Muscle layer of colon (tissue), 2 donors: ENCODE results near the gene LDLRAD3.

ENCODE experiments used
- H3K27ac ChIP-seq: one replicate; pipeline ENCODE4 v1.7.0; 2013; ENCODE audit warnings: low read depth, mild to moderate bottlenecking, low read length, moderate library complexity
- H3K27me3 ChIP-seq, 2 donors: one replicate each; pipeline ENCODE4 v1.7.0; 2013; ENCODE audit warnings: low read length in 2 of 2, mild to moderate bottlenecking in 2 of 2; ENCODE audit not compliant: insufficient read depth in 2 of 2, control insufficient read depth in 1 of 2
- H3K36me3 ChIP-seq: one replicate; pipeline ENCODE4 v1.7.0; 2013; ENCODE audit warnings: mild to moderate bottlenecking, low read length; ENCODE audit not compliant: insufficient read depth
- H3K4me1 ChIP-seq: one replicate; pipeline ENCODE4 v1.7.0; 2013; ENCODE audit warnings: mild to moderate bottlenecking, low read length; ENCODE audit not compliant: insufficient read depth
- H3K4me3 ChIP-seq, 2 donors: one replicate each; pipeline ENCODE4 v1.7.0; 2013; ENCODE audit warnings: low read length in 2 of 2, low read depth in 1 of 2, mild to moderate bottlenecking in 1 of 2, moderate library complexity in 1 of 2
- H3K9ac ChIP-seq: one replicate; pipeline ENCODE4 v1.7.0; 2013; ENCODE audit warnings: low read length
- H3K9me3 ChIP-seq: one replicate; pipeline ENCODE4 v1.7.0; 2013; ENCODE audit warnings: mild to moderate bottlenecking, low read length
- donor health status: abdominal sarcoma.
- donor health status: Adenocarcinoma of cecum.

The LDLRAD3 gene

DNA sequence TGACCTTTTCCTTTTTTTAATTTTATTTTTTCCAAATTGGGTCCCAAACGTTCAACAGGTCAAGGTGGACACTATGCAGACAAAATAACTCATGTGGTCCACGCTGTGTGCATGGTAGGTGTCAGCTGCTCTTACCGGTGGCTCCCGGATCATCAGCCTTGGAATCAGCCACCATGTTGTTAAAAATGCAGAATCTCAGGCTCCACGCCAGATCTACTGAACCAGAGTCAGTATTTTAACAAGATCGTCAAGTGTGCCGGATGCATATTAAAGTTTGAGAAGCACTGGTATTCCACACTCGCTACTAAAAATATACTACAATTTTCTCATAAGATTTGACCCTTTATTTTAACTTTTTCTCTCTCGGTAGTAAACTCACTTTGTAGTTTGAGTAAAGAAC, 553 bp upstream of the LDLRAD3 start:
- H3K4me3 ChIP-seq, result peak overlapping the region; percentile 28 to 67
- H3K27ac ChIP-seq, result no peak overlapping the region
- H3K27me3 ChIP-seq, result no peaks in the 10 kb centered on the region
- H3K4me1 ChIP-seq, result peaks cover 19% of the 10 kb centered on the region
- no peaks in the 10 kb centered on the region for H3K9me3 ChIP-seq
- H3K9ac ChIP-seq, result peak overlapping the region; percentile 46
- no peaks in the 10 kb centered on the region for H3K36me3 ChIP-seq

- Histone ChIP-seq H3K9me3 (no peaks in the 10 kb centered on the region), H3K9ac (peak overlapping the region; percentile 8), H3K36me3 (no peaks in the 10 kb centered on the region), H3K27ac (no peak overlapping the region), H3K4me3 (peak overlapping the region; percentile 2 to 76), H3K27me3 (no peaks in the 10 kb centered on the region), H3K4me1 (peaks cover 19% of the 10 kb centered on the region)
Measured at GRCh38 chr11:35944503-35945136, 758 bp downstream of the LDLRAD3 start.

GRCh38 chr11:35945137-35945518, 1.3 kb downstream of the LDLRAD3 start:
- no peaks in the 10 kb centered on the region for H3K36me3 ChIP-seq
- H3K4me3 ChIP-seq, result peak overlapping the region in 1 of 2 donors; percentile 76
- no peaks in the 10 kb centered on the region for H3K9me3 ChIP-seq
- H3K4me1 ChIP-seq, result peaks cover 19% of the 10 kb centered on the region
- no peaks in the 10 kb centered on the region for H3K27me3 ChIP-seq
- peak overlapping the region; percentile 8 for H3K9ac ChIP-seq
- H3K27ac ChIP-seq, result no peak overlapping the region

GRCh38 chr11:35946766-35947165, 2.9 kb downstream of the LDLRAD3 start:
- no peak overlapping the region for H3K27ac ChIP-seq
- H3K9ac ChIP-seq, result no peak overlapping the region
- peaks cover 26% of the 10 kb centered on the region for H3K4me1 ChIP-seq
- no peak overlapping the region for H3K4me3 ChIP-seq
- H3K9me3 ChIP-seq, result no peaks in the 10 kb centered on the region
- H3K27me3 ChIP-seq, result no peaks in the 10 kb centered on the region
- H3K36me3 ChIP-seq, result no peaks in the 10 kb centered on the region

DNA sequence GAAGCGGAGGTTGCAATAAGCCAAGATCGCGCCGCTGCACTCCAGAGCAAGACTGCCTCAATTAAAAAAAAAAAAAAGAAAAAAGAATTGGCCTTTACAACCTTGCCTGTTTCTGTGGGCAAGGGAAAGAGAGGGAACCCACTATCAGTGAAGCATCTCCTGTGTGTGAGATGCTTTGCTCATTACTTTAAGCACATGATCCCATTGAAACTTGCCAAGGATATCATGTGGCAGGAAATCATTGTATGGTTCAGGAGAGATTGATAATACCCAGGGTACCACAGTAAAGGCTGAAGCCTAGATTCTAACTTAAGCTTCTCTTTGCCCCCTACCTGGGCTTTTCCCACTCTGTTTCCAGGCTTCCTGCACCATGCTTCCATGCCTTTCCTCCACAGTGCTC, 3.6 kb downstream of the LDLRAD3 start:
- no peak overlapping the region for H3K27ac ChIP-seq

GRCh38 chr11:35949242-35949641, 5.4 kb downstream of the LDLRAD3 start:
- Histone ChIP-seq H3K36me3 (no peaks in the 10 kb centered on the region), H3K27me3 (no peaks in the 10 kb centered on the region), H3K4me1 (peaks cover 27% of the 10 kb centered on the region), H3K4me3 (no peak overlapping the region), H3K27ac (no peak overlapping the region), H3K9me3 (no peaks in the 10 kb centered on the region), H3K9ac (no peak overlapping the region)

More for the DNA sequence above, 3.6 kb downstream of the LDLRAD3 start:
- Histone ChIP-seq H3K9me3 (no peaks in the 10 kb centered on the region), H3K9ac (no peak overlapping the region), H3K4me1 (peaks cover 28% of the 10 kb centered on the region), H3K36me3 (no peaks in the 10 kb centered on the region), H3K27me3 (no peaks in the 10 kb centered on the region), H3K4me3 (no peak overlapping the region)

DNA sequence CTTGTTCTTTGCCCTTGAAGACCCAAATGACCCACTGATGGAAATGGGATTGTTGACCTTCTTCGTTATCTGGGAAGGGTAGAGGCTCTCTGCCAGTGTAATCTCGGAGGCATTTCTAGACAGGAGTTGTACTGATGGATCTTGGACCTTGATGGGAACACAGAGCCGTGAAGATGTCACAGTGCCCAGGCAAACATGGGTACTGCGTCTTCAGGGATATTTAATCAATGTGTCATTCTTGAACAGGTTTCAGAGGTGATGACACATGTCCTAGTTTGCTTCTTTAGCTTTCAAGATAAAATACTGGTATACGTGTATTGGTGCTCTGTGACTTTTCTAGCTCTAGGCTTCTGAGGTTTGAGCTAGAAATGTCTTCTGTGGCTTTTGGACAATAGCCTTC, 6.2 kb downstream of the LDLRAD3 start:
- no peak overlapping the region for H3K4me3 ChIP-seq
- no peak overlapping the region for H3K9ac ChIP-seq
- no peaks in the 10 kb centered on the region for H3K9me3 ChIP-seq
- H3K27ac ChIP-seq, result no peak overlapping the region
- H3K36me3 ChIP-seq, result no peaks in the 10 kb centered on the region
- peaks cover 20% of the 10 kb centered on the region for H3K4me1 ChIP-seq
- H3K27me3 ChIP-seq, result no peaks in the 10 kb centered on the region

DNA sequence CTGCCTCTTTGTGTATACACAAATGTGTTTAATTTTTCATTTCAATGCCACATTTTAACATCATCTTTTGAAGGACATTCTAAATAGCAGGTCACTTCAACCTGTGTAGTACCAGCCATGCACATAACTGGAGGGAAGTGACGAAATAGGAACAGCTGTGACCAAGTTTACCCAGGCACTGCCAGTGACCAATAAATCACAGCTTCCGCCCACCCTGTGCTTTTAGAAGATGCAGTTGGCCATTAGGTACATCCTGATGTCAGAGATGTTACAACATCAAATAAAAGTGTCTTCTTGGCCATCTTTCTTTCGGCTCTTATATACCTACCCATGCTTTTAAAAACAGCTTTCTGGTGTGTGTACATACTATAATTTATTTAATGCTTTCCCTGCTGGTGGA, 7.8 kb downstream of the LDLRAD3 start:
- Histone ChIP-seq H3K36me3 (no peaks in the 10 kb centered on the region), H3K27ac (no peak overlapping the region), H3K9ac (no peak overlapping the region), H3K4me3 (no peak overlapping the region), H3K9me3 (no peaks in the 10 kb centered on the region), H3K4me1 (peaks cover 13% of the 10 kb centered on the region), H3K27me3 (no peaks in the 10 kb centered on the region)

DNA sequence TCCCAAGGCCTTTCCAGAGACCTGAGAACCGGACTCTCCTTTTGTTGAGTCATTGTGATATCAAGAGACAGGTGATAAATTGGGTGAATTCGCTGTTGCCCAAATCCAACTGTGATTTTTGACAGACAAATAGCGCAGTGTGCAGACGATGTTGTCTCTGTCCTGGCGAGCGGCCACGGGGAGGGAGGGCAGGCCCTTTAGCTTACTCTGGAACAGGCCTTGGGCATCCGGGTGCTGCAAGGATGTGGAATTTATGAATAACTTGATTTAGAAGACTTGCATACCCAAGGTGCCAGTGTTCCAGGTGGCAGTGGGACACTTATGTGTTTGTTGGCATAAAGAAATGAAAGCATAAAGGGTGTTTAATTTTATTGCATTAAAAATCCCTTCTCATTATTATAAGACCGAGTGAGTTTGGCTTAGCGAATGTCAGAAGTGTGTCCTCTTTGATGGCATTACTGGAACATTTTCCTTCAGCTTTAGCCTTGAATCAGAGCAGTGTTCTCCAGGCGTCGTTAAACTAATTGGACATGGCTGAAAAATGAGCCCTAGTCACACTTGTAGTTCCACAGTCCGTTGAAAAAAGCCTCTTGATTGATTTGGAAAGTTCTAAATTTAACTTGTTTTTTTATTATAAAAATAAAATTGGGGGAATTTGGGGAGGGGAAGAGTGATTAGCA, 9.4 kb downstream of the LDLRAD3 start:
- H3K9ac ChIP-seq, result no peak overlapping the region
- no peaks in the 10 kb centered on the region for H3K9me3 ChIP-seq
- H3K36me3 ChIP-seq, result no peaks in the 10 kb centered on the region
- H3K27ac ChIP-seq, result no peak overlapping the region
- H3K27me3 ChIP-seq, result no peaks in the 10 kb centered on the region
- no peak overlapping the region for H3K4me3 ChIP-seq
- peaks cover 13% of the 10 kb centered on the region for H3K4me1 ChIP-seq

DNA sequence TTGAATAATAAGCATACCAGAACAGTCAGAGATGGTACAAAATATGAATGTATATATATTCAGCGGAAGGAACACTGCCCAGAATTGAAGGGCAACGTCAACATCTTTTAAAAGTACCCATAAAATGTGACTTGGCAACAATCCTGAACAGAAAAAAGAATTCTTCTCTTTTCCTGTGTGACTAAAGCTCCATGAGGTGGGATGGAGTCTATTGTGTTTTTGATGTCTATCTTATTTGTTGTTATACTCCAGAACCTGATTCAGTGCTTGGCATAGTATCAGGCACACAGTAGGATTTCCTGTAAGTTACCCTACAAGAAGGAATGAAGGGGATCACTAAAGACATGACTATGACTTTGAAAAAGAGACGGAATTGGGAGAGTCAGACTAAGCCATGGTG, 10.3 kb downstream of the LDLRAD3 start:
- H3K4me1 ChIP-seq, result peaks cover 13% of the 10 kb centered on the region
- no peaks in the 10 kb centered on the region for H3K27me3 ChIP-seq
- no peak overlapping the region for H3K9ac ChIP-seq
- no peak overlapping the region for H3K27ac ChIP-seq
- no peaks in the 10 kb centered on the region for H3K36me3 ChIP-seq
- no peak overlapping the region for H3K4me3 ChIP-seq
- no peaks in the 10 kb centered on the region for H3K9me3 ChIP-seq

GRCh38 chr11:35955636-35956035, 11.8 kb downstream of the LDLRAD3 start:
- no peak overlapping the region for H3K27ac ChIP-seq
- H3K9ac ChIP-seq, result no peak overlapping the region
- peaks cover 13% of the 10 kb centered on the region for H3K4me1 ChIP-seq
- no peak overlapping the region for H3K4me3 ChIP-seq
- H3K36me3 ChIP-seq, result no peaks in the 10 kb centered on the region
- H3K9me3 ChIP-seq, result no peaks in the 10 kb centered on the region
- H3K27me3 ChIP-seq, result no peaks in the 10 kb centered on the region
